ENCODE data around the gene TUBA3D.
"Not testable (repeated sequence)": the region's sequence is repeated elsewhere in the genome, so short reads cannot be mapped to it uniquely, and the experiment has no call there.

The TUBA3D gene

GRCh38 chr2:131529864-131530445 is 54.0 kb downstream of the TUBA3D start:
- peak in 1 of 2 donors; percentile 5 for ATAC-seq (replicated peaks)
- not testable (repeated sequence) for H3K9me3 Mint-ChIP-seq, H3K36me3 Mint-ChIP-seq, DNase-seq, H3K27me3 Mint-ChIP-seq, H3K27ac Mint-ChIP-seq
- Mint-ChIP-seq H3K4me1 (peaks cover 7 to 21% of the 10 kb centered on the region in 2 donors), H3K4me3 (peak overlapping the region in 1 of 2 donors; percentile 15)

GRCh38 chr2:131530626-131531344 is 54.9 kb downstream of the TUBA3D start:
- not testable (repeated sequence) for ATAC-seq (replicated peaks); H3K27me3 Mint-ChIP-seq; H3K27ac Mint-ChIP-seq; H3K4me3 Mint-ChIP-seq; H3K36me3 Mint-ChIP-seq; DNase-seq; H3K9me3 Mint-ChIP-seq
- H3K4me1 Mint-ChIP-seq: peaks cover 7 to 21% of the 10 kb centered on the region in 2 donors

GRCh38 chr2:131531547-131532185 is 55.7 kb downstream of the TUBA3D start:
- not testable (repeated sequence) for ATAC-seq (replicated peaks); H3K36me3 Mint-ChIP-seq; H3K27me3 Mint-ChIP-seq; H3K27ac Mint-ChIP-seq; H3K9me3 Mint-ChIP-seq; DNase-seq; H3K4me3 Mint-ChIP-seq
- H3K4me1 Mint-ChIP-seq: peaks cover 6 to 21% of the 10 kb centered on the region in 2 donors
